H1 (cell line): ENCODE data around the gene EXOC3L1. TPM values are rescaled to one million over a fixed set of nuclear protein-coding genes. Genes with fewer than 3 reads are reported as not detected.

Source experiments
- CTCF ChIA-PET: fragments of 300-600 bp; sonication (Branson Sonifier 250); formaldehyde crosslinking; loops from one replicate; lab custom pipeline; 2021; ENCODE audit not compliant: partially characterized antibody; lab: Charles Lee
- POLR2A ChIA-PET: fragments of 300-600 bp; sonication (Branson Sonifier 250); formaldehyde crosslinking; loops from one replicate; lab custom pipeline; 2021; ENCODE audit warnings: inconsistent platforms; ENCODE audit not compliant: partially characterized antibody; lab: Charles Lee
- DNase-seq, 2 experiments: peaks; one replicate each; pipeline versions ENCODE4 v3.0.0 to v3.0.0-alpha.2; 2010 to 2022; ENCODE audit warnings: low spot score in 2 of 2, low read depth in 1 of 2, mixed read lengths in 1 of 2
- FAIRE-seq: peaks from 2 replicates; lab custom pipeline; 2011; peaks lifted over from hg19 to GRCh38; lab: Jason Lieb, UNC
- H2AFZ ChIP-seq: 2 replicates; pipeline ENCODE4 v1.8.1; 2012; ENCODE audit warnings: low read length, inconsistent platforms
- H2AK5ac ChIP-seq: 2 replicates; pipeline ENCODE4 v1.6.1; 2013; ENCODE audit warnings: low read depth, low read length
- H2BK120ac ChIP-seq: replicated peaks from 2 replicates; pipeline ENCODE3; 2013; ENCODE audit warnings: low read depth, low read length, inconsistent platforms
- H2BK12ac ChIP-seq: 2 replicates; pipeline ENCODE4 v1.6.1; 2013; ENCODE audit warnings: low read depth, low read length
- H2BK15ac ChIP-seq: 2 replicates; pipeline ENCODE4 v1.6.1; 2013; ENCODE audit warnings: low read length
- H2BK20ac ChIP-seq: 2 replicates; pipeline ENCODE4 v1.6.1; 2013; ENCODE audit warnings: low read length
- H2BK5ac ChIP-seq: 2 replicates; pipeline ENCODE4 v1.6.1; 2013; ENCODE audit warnings: low read depth, low read length
- H3K14ac ChIP-seq: 2 replicates; pipeline ENCODE4 v1.6.1; 2013; ENCODE audit warnings: inconsistent platforms; ENCODE audit not compliant: insufficient read length
- H3K18ac ChIP-seq: 2 replicates; pipeline ENCODE4 v1.6.1; 2013; ENCODE audit warnings: low read length; ENCODE audit errors: extremely low read depth
- H3K23ac ChIP-seq: 2 replicates; pipeline ENCODE4 v1.6.1; 2013; ENCODE audit warnings: inconsistent platforms; ENCODE audit not compliant: insufficient read length
- H3K23me2 ChIP-seq: 2 replicates; pipeline ENCODE4 v1.6.1; 2013; ENCODE audit warnings: low read depth, low read length
- H3K27ac ChIP-seq: 2 replicates; pipeline ENCODE4 v1.6.1; 2011; ENCODE audit warnings: low read depth, low read length, inconsistent platforms
- H3K27me3 ChIP-seq, 4 experiments: replicated peaks in 1 of 4; 1 replicate in 1 of 4; 2 replicates in 3 of 4; pipeline versions ENCODE4 v1.6.1 to v1.8.1; 2011 to 2013; ENCODE audit warnings: low read length in 3 of 4, mild to moderate bottlenecking in 3 of 4, inconsistent platforms in 2 of 4, mixed read lengths in 2 of 4, moderate library complexity in 1 of 4; ENCODE audit not compliant: control insufficient read depth in 3 of 4, insufficient read depth in 3 of 4; ENCODE audit errors: extremely low read depth in 1 of 4
- H3K36me3 ChIP-seq, 4 experiments: 2 replicates each; pipeline versions ENCODE4 v1.6.1 to v1.8.1; 2011 to 2013; ENCODE audit warnings: mild to moderate bottlenecking in 4 of 4, low read length in 3 of 4, moderate library complexity in 2 of 4, control low read depth in 1 of 4, inconsistent platforms in 1 of 4; ENCODE audit not compliant: insufficient read depth in 4 of 4, control insufficient read depth in 2 of 4
- H3K4ac ChIP-seq: replicated peaks from 2 replicates; pipeline ENCODE3; 2013; ENCODE audit warnings: low read length, low read depth, mixed read lengths, inconsistent platforms; ENCODE audit not compliant: insufficient read length
- H3K4me1 ChIP-seq, 4 experiments: replicated peaks in 1 of 4; 1 replicate in 1 of 4; 2 replicates in 3 of 4; pipeline versions ENCODE4 v1.6.1 to v1.8.1; 2011 to 2013; ENCODE audit warnings: low read length in 3 of 4, inconsistent platforms in 2 of 4, mixed read lengths in 1 of 4; ENCODE audit not compliant: insufficient read depth in 4 of 4, control insufficient read depth in 3 of 4
- H3K4me2 ChIP-seq, 2 experiments: 2 replicates each; pipeline versions ENCODE4 v1.6.1 to v1.8.1; 2011 to 2013; ENCODE audit warnings: low read depth in 2 of 2, low read length in 2 of 2, control low read depth in 1 of 2, inconsistent platforms in 1 of 2, mild to moderate bottlenecking in 1 of 2; ENCODE audit not compliant: insufficient read depth in 1 of 2
- H3K4me3 ChIP-seq, 4 experiments: fragments of 200-600, 300-600 bp in 1 of 4; sonication (generic), shearing (Covaris generic), sonication (Bioruptor Twin) in 1 of 4; 2 replicates each; pipeline versions ENCODE4 v1.5.1 to v1.8.1; 2011 to 2016; ENCODE audit warnings: low read length in 4 of 4, low read depth in 3 of 4, control low read depth in 2 of 4, inconsistent platforms in 2 of 4, mild to moderate bottlenecking in 2 of 4, mixed read lengths in 1 of 4, moderate library complexity in 1 of 4; ENCODE audit not compliant: insufficient read depth in 2 of 4; ENCODE audit errors: extremely low read depth in 1 of 4
- H3K56ac ChIP-seq: replicated peaks from 2 replicates; pipeline ENCODE3; 2013; ENCODE audit warnings: low read depth, mild to moderate bottlenecking, mixed read lengths, low read length, inconsistent platforms; ENCODE audit not compliant: insufficient read length
- H3K79me1 ChIP-seq: 2 replicates; pipeline ENCODE4 v1.6.1; 2013; ENCODE audit warnings: low read depth, low read length, control low read depth
- H3K79me2 ChIP-seq, 2 experiments: 2 replicates each; pipeline versions ENCODE4 v1.6.1 to v1.8.1; 2012 to 2013; ENCODE audit warnings: low read length in 2 of 2, mild to moderate bottlenecking in 2 of 2, inconsistent platforms in 1 of 2; ENCODE audit not compliant: insufficient read depth in 2 of 2, control insufficient read depth in 1 of 2
- H3K9ac ChIP-seq, 4 experiments: replicated peaks in 1 of 4; 1 replicate in 1 of 4; 2 replicates in 3 of 4; pipeline versions ENCODE4 v1.6.1 to v1.8.1; 2011 to 2013; ENCODE audit warnings: low read depth in 3 of 4, low read length in 3 of 4, control low read depth in 2 of 4, mild to moderate bottlenecking in 2 of 4, moderate library complexity in 2 of 4, inconsistent platforms in 1 of 4; ENCODE audit errors: extremely low read depth in 1 of 4
- H3K9me3 ChIP-seq, 2 experiments: 2 replicates each; pipeline versions ENCODE4 v1.6.1 to v1.8.1; 2012 to 2013; ENCODE audit warnings: mild to moderate bottlenecking in 2 of 2, moderate library complexity in 2 of 2, control low read depth in 1 of 2, inconsistent platforms in 1 of 2, low read depth in 1 of 2, low read length in 1 of 2, mixed read lengths in 1 of 2; ENCODE audit not compliant: insufficient read depth in 2 of 2
- H4K20me1 ChIP-seq, 2 experiments: replicated peaks in 1 of 2; 2 replicates each; pipeline versions ENCODE3 to v1.8.1; 2011 to 2013; ENCODE audit warnings: inconsistent platforms in 2 of 2, low read length in 2 of 2, mild to moderate bottlenecking in 1 of 2; ENCODE audit not compliant: insufficient read depth in 2 of 2, control insufficient read depth in 1 of 2
- H4K5ac ChIP-seq: 2 replicates; pipeline ENCODE4 v1.6.1; 2013; ENCODE audit warnings: low read length, low read depth, mixed read lengths, inconsistent platforms; ENCODE audit not compliant: insufficient read length
- H4K8ac ChIP-seq: 2 replicates; pipeline ENCODE4 v1.8.0; 2013; ENCODE audit warnings: mild to moderate bottlenecking, moderate library complexity, low read length, inconsistent platforms; ENCODE audit not compliant: insufficient read depth; ENCODE audit errors: extremely low read depth
- H4K91ac ChIP-seq: replicated peaks from 2 replicates; pipeline ENCODE3; 2013; ENCODE audit warnings: low read length, mixed read lengths, inconsistent platforms; ENCODE audit not compliant: insufficient read length
- KDM4A ChIP-seq: IDR thresholded peaks from one replicate; pipeline ENCODE4 v1.7.1; 2012; ENCODE audit warnings: low read depth, mild to moderate bottlenecking, moderate library complexity, low read length, inconsistent platforms; ENCODE audit not compliant: severe bottlenecking
- RNF2 ChIP-seq: fragments of 200-900, 300-1000 bp; sonication (generic); IDR thresholded peaks from 2 replicates; pipeline ENCODE4 v1.7.1; 2016; ENCODE audit warnings: borderline replicate concordance, low read depth, mild to moderate bottlenecking, antibody characterized with exemption, low read length; ENCODE audit not compliant: poor library complexity, severe bottlenecking; ENCODE audit errors: missing control alignments
- TCF12 ChIP-seq: IDR thresholded peaks from 2 replicates; pipeline ENCODE4 v1.6.1; 2011; ENCODE audit warnings: low read depth, mild to moderate bottlenecking, low read length
- WGBS, 2 experiments: shearing (Covaris generic) in 1 of 2; methylation state at CpG; one replicate each; pipeline versions ENCODE4 v1.1.6 to v1.1.7; 2013 to 2015; ENCODE audit warnings: low lambda C conversion rate in 2 of 2, mixed read lengths in 2 of 2, inconsistent platforms in 1 of 2, low coverage in 1 of 2, missing lambda C conversion rate in 1 of 2; ENCODE audit not compliant: insufficient replicate concordance in 2 of 2, insufficient coverage in 1 of 2, insufficient read length in 1 of 2; ENCODE audit errors: extremely low coverage in 1 of 2, missing lambda C conversion rate in 1 of 2; 5-methylcytosine and 5-hydroxymethylcytosine counted together
- polyA plus RNA-seq, 7 experiments: library from polyadenylated mRNA; depleted of rRNA in 3 of 7; stranded (reverse) in 5 of 7; unstranded in 2 of 7; fragments of >200 nt in 5 of 7; fragments of 200-250 nt in 2 of 7; gene quantifications; 1 replicate in 5 of 7; 2 replicates in 1 of 7; 4 replicates in 1 of 7; pipeline versions ENCODE4 v1.2.1 to v1.2.3, GENCODE V29; 2011 to 2013; ENCODE audit warnings: missing spikeins in 2 of 7, mixed read lengths in 2 of 7
- total RNA-seq: library from RNA; stranded (reverse); fragmentation: NEBNext Ultra II Directional; extraction: Animal tissue kit (Norgen Biotek cat#: 25700); gene quantifications from 2 replicates; pipeline ENCODE4 v1.2.1, GENCODE V29; 2021
- TF ChIP-seq, protein P1 (sequence below): IDR thresholded peaks from 2 replicates; pipeline ENCODE4 v1.6.1; 2012; ENCODE audit warnings: low read length, inconsistent platforms
- TF ChIP-seq, protein P2 (sequence below), 3 experiments: IDR thresholded peaks; 1 replicate in 2 of 3; 2 replicates in 1 of 3; pipeline versions ENCODE4 v1.5.1 to v1.6.1; 2011; ENCODE audit warnings: low read length in 3 of 3, mild to moderate bottlenecking in 3 of 3, inconsistent platforms in 2 of 3, low read depth in 1 of 3, moderate library complexity in 1 of 3; ENCODE audit not compliant: insufficient read depth in 1 of 3; ENCODE audit errors: control extremely low read depth in 1 of 3

EXOC3L1 gene
- total and polyA plus RNA-seq, 2 of the 8 experiments (the other 6 are each of a cell fraction or from before 2014, with no cell fraction given) = 1.3 TPM

GRCh38 chr16:67169011-67169451 lies 20.9 kb downstream of the EXOC3L1 start:
- Histone ChIP-seq H3K56ac (no peak overlapping the region), H3K14ac (no peak overlapping the region), H4K20me1 (peaks cover 2 to 19% of the 10 kb centered on the region in 2 experiments), H3K23me2 (peaks cover 16% of the 10 kb centered on the region), H3K79me1 (peaks cover 2% of the 10 kb centered on the region; the same call in 1 of the 2 replicates), H4K8ac (no peak overlapping the region), H2BK15ac (0 out of 2 replicates have a peak overlapping the region, but pooled peaks have one; percentile 31), H2AK5ac (no peak overlapping the region), H3K27ac (no peak overlapping the region), H3K18ac (0 out of 2 replicates have a peak overlapping the region, but pooled peaks have one; percentile 44), H3K36me3 (peaks cover 0 to 4% (median 0%) of the 10 kb centered on the region in 4 experiments; a peak in 1 of 8 replicates), H2BK12ac (0 out of 2 replicates have a peak overlapping the region, but pooled peaks have one; percentile 71), H2AFZ (no peak overlapping the region), H3K4ac (no peak overlapping the region), H4K91ac (no peak overlapping the region), H3K4me3 (peak overlapping the region; percentile 17 to 65 (median 50); a peak in 7 of 8 replicates), H3K4me2 (peak overlapping the region; percentile 79 to 89), H3K4me1 (peaks cover 0 to 38% (median 30%) of the 10 kb centered on the region in 4 experiments; a peak in 6 of 7 replicates), H3K23ac (no peak overlapping the region), H3K79me2 (no peaks in the 10 kb centered on the region)
- 19% methylated on average over 9 of the region's 9 CpGs; no CpG with 5 or more reads in 1 of the 2 experiments for WGBS, 2 experiments
- no peak for DNase-seq
- POLR2A ChIA-PET = interaction anchor here (1.4 to 2.7 kb wide), 2 partner anchors 8 to 20 kb away, joined by 4 to 11 read pairs; partner anchors contain the start of genes FBXL8 and TRADD
- TF ChIP-seq KDM4A (no peak), RNF2 (peak; percentile 11), TCF12 (no peak)
- TF ChIP-seq, protein P1, sequence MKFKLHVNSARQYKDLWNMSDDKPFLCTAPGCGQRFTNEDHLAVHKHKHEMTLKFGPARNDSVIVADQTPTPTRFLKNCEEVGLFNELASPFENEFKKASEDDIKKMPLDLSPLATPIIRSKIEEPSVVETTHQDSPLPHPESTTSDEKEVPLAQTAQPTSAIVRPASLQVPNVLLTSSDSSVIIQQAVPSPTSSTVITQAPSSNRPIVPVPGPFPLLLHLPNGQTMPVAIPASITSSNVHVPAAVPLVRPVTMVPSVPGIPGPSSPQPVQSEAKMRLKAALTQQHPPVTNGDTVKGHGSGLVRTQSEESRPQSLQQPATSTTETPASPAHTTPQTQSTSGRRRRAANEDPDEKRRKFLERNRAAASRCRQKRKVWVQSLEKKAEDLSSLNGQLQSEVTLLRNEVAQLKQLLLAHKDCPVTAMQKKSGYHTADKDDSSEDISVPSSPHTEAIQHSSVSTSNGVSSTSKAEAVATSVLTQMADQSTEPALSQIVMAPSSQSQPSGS = no peak
- TF ChIP-seq, protein P2, sequence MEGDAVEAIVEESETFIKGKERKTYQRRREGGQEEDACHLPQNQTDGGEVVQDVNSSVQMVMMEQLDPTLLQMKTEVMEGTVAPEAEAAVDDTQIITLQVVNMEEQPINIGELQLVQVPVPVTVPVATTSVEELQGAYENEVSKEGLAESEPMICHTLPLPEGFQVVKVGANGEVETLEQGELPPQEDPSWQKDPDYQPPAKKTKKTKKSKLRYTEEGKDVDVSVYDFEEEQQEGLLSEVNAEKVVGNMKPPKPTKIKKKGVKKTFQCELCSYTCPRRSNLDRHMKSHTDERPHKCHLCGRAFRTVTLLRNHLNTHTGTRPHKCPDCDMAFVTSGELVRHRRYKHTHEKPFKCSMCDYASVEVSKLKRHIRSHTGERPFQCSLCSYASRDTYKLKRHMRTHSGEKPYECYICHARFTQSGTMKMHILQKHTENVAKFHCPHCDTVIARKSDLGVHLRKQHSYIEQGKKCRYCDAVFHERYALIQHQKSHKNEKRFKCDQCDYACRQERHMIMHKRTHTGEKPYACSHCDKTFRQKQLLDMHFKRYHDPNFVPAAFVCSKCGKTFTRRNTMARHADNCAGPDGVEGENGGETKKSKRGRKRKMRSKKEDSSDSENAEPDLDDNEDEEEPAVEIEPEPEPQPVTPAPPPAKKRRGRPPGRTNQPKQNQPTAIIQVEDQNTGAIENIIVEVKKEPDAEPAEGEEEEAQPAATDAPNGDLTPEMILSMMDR (IDR thresholded peaks at IDR 0.05; ENCODE audit: control extremely low read depth in 1 of 3, insufficient read depth in 1 of 3, low read depth in 1 of 3, low read length in 3 of 3) = no peak
- TF ChIP-seq, all 59 proteins: peak for 1
- H4K5ac ChIP-seq = no peak overlapping the region
- CTCF ChIA-PET = interaction anchor here (0.8 to 19.3 kb wide), 26 partner anchors 8 to 256 kb away, joined by 3 to 291 read pairs (median 4); partner anchors contain the start of genes B3GNT9, CES3, ELMO3 and EXOC3L1
- no peaks in the 10 kb centered on the region for H3K9me3 ChIP-seq
- no peak overlapping the region for H2BK120ac ChIP-seq
- H2BK20ac ChIP-seq = no peak overlapping the region
- H3K9ac ChIP-seq = no peak overlapping the region
- FAIRE-seq = no peak
- H2BK5ac ChIP-seq = no peak overlapping the region
- peaks cover 80 to 97% (median 95%) of the 10 kb centered on the region in 4 experiments for H3K27me3 ChIP-seq
